ENCODE results near the gene LRP6.

GRCh38 chr12:12180575-12180974 lies 86.3 kb downstream of the LRP6 start:
- TF ChIP-seq CTCF (IDR thresholded peaks at IDR 0.05; ENCODE audit: insufficient read depth, low read depth, low read length), result no peak
- TF ChIP-seq EZH2 (IDR thresholded peaks at IDR 0.05; ENCODE audit: insufficient read depth, low read length), result no peak

Data from astrocyte (in vitro differentiated cells and primary cell).